ENCODE data around the gene SYT12.

SYT12 gene

GRCh38 chr11:67013511-67014045, 9.4 kb upstream of the SYT12 start:
- Histone ChIP-seq H3K27ac (replicated peaks; ENCODE audit: low read length) (no peak overlapping the region), H4K91ac (ENCODE audit: low read depth, low read length, poor library complexity) (no peak overlapping the region), H3K36me3 (replicated peaks in 1 of 2; ENCODE audit: control insufficient read depth in 2 of 2, insufficient read depth in 2 of 2, low read length in 2 of 2) (no peaks in the 10 kb centered on the region), H2BK5ac (ENCODE audit: low read length) (peak overlapping the region; percentile 42), H3K14ac (ENCODE audit: low read length) (no peak overlapping the region), H3K9me3 (replicated peaks in 1 of 2; ENCODE audit: control insufficient read depth in 2 of 2, insufficient read depth in 1 of 2, low read depth in 1 of 2, low read length in 2 of 2) (no peaks in the 10 kb centered on the region), H2BK120ac (ENCODE audit: low read depth, low read length) (no peak overlapping the region), H3K4me2 (ENCODE audit: insufficient read depth, low read length, poor library complexity, severe bottlenecking) (no peak overlapping the region), H3K23ac (ENCODE audit: low read depth, low read length, poor library complexity) (no peak overlapping the region), H3K18ac (ENCODE audit: low read length) (no peak overlapping the region), H3K27me3 (ENCODE audit: control insufficient read depth in 3 of 3, insufficient read depth in 3 of 3, low read depth in 1 of 3, low read length in 3 of 3) (no peaks in the 10 kb centered on the region), H2AK5ac (ENCODE audit: low read depth, low read length) (no peak overlapping the region), H3K9ac (ENCODE audit: low read depth, low read length, poor library complexity) (no peak overlapping the region), H3K4me3 (ENCODE audit: low read length in 2 of 2) (no peak overlapping the region), H3K79me1 (ENCODE audit: low read depth, low read length) (no peaks in the 10 kb centered on the region), H3K4ac (ENCODE audit: low read length) (no peak overlapping the region), H2BK12ac (ENCODE audit: low read length) (no peak overlapping the region), H4K8ac (ENCODE audit: low read depth, low read length) (no peak overlapping the region), H2AFZ (ENCODE audit: low read length) (no peak overlapping the region), H3K4me1 (ENCODE audit: control insufficient read depth in 2 of 2, insufficient read depth in 1 of 2, low read depth in 1 of 2, low read length in 2 of 2) (peaks cover 3 to 5% of the 10 kb centered on the region in 2 donors), H2BK15ac (ENCODE audit: low read length) (no peak overlapping the region)
- no CpG with 5 or more reads among the region's 11 CpGs for WGBS, 2 donors (ENCODE audit: extremely low coverage in 2 of 2, insufficient read length in 2 of 2, insufficient replicate concordance in 1 of 2)
- no peak for DNase-seq (ENCODE audit: low spot score)

GRCh38 chr11:67014343-67014742, 8.6 kb upstream of the SYT12 start:
- Histone ChIP-seq H4K91ac (ENCODE audit: low read depth, low read length, poor library complexity) (no peak overlapping the region), H3K4me2 (ENCODE audit: insufficient read depth, low read length, poor library complexity, severe bottlenecking) (no peak overlapping the region), H3K14ac (ENCODE audit: low read length) (no peak overlapping the region), H3K23ac (ENCODE audit: low read depth, low read length, poor library complexity) (no peak overlapping the region), H3K9ac (ENCODE audit: low read depth, low read length, poor library complexity) (no peak overlapping the region), H2BK12ac (ENCODE audit: low read length) (no peak overlapping the region), H3K27ac (replicated peaks; ENCODE audit: low read length) (no peak overlapping the region), H2BK5ac (ENCODE audit: low read length) (peak overlapping the region; percentile 8), H3K36me3 (replicated peaks in 1 of 2; ENCODE audit: control insufficient read depth in 2 of 2, insufficient read depth in 2 of 2, low read length in 2 of 2) (no peaks in the 10 kb centered on the region), H3K18ac (ENCODE audit: low read length) (peak overlapping the region; percentile 33), H3K4me3 (ENCODE audit: low read length in 2 of 2) (no peak overlapping the region), H3K4ac (ENCODE audit: low read length) (no peak overlapping the region), H4K8ac (ENCODE audit: low read depth, low read length) (no peak overlapping the region), H2BK120ac (ENCODE audit: low read depth, low read length) (no peak overlapping the region), H3K79me1 (ENCODE audit: low read depth, low read length) (no peaks in the 10 kb centered on the region), H3K27me3 (ENCODE audit: control insufficient read depth in 3 of 3, insufficient read depth in 3 of 3, low read depth in 1 of 3, low read length in 3 of 3) (no peaks in the 10 kb centered on the region), H3K4me1 (ENCODE audit: control insufficient read depth in 2 of 2, insufficient read depth in 1 of 2, low read depth in 1 of 2, low read length in 2 of 2) (peaks cover 3 to 5% of the 10 kb centered on the region in 2 donors), H3K9me3 (replicated peaks in 1 of 2; ENCODE audit: control insufficient read depth in 2 of 2, insufficient read depth in 1 of 2, low read depth in 1 of 2, low read length in 2 of 2) (no peaks in the 10 kb centered on the region), H2BK15ac (ENCODE audit: low read length) (no peak overlapping the region), H2AFZ (ENCODE audit: low read length) (no peak overlapping the region), H2AK5ac (ENCODE audit: low read depth, low read length) (peak overlapping the region; percentile 51)
- DNase-seq (ENCODE audit: low spot score), result no peak
- no CpG with 5 or more reads among the region's 7 CpGs for WGBS, 2 donors (ENCODE audit: extremely low coverage in 2 of 2, insufficient read length in 2 of 2, insufficient replicate concordance in 1 of 2)

- H3K14ac ChIP-seq (ENCODE audit: low read length), result peak overlapping the region; percentile 67
- H2BK5ac ChIP-seq (ENCODE audit: low read length), result peak overlapping the region; percentile 8
- H2BK15ac ChIP-seq (ENCODE audit: low read length), result no peak overlapping the region
- H2AFZ ChIP-seq (ENCODE audit: low read length), result peak overlapping the region; percentile 39
- H4K91ac ChIP-seq (ENCODE audit: low read depth, low read length, poor library complexity), result no peak overlapping the region
- H3K18ac ChIP-seq (ENCODE audit: low read length), result peak overlapping the region; percentile 77
- WGBS, 2 donors (ENCODE audit: extremely low coverage in 2 of 2, insufficient read length in 2 of 2, insufficient replicate concordance in 1 of 2), result no CpG with 5 or more reads among the region's 8 CpGs
- H3K9me3 ChIP-seq (replicated peaks in 1 of 2; ENCODE audit: control insufficient read depth in 2 of 2, insufficient read depth in 1 of 2, low read depth in 1 of 2, low read length in 2 of 2), result no peaks in the 10 kb centered on the region
- peak overlapping the region; percentile 86 for H2AK5ac ChIP-seq (ENCODE audit: low read depth, low read length)
- no peak overlapping the region for H3K4me2 ChIP-seq (ENCODE audit: insufficient read depth, low read length, poor library complexity, severe bottlenecking)
- no peaks in the 10 kb centered on the region for H3K79me1 ChIP-seq (ENCODE audit: low read depth, low read length)
- no peak overlapping the region for H3K9ac ChIP-seq (ENCODE audit: low read depth, low read length, poor library complexity)
- H2BK12ac ChIP-seq (ENCODE audit: low read length), result no peak overlapping the region
- H3K36me3 ChIP-seq (replicated peaks in 1 of 2; ENCODE audit: control insufficient read depth in 2 of 2, insufficient read depth in 2 of 2, low read length in 2 of 2), result no peaks in the 10 kb centered on the region
- H3K27me3 ChIP-seq (ENCODE audit: control insufficient read depth in 3 of 3, insufficient read depth in 3 of 3, low read depth in 1 of 3, low read length in 3 of 3), result peaks cover 0 to 2% (median 0%) of the 10 kb centered on the region in 3 experiments
- H2BK120ac ChIP-seq (ENCODE audit: low read depth, low read length), result no peak overlapping the region
- DNase-seq (ENCODE audit: low spot score), result no peak
- no peak overlapping the region for H4K8ac ChIP-seq (ENCODE audit: low read depth, low read length)
- peaks cover 3 to 5% of the 10 kb centered on the region in 2 donors for H3K4me1 ChIP-seq (ENCODE audit: control insufficient read depth in 2 of 2, insufficient read depth in 1 of 2, low read depth in 1 of 2, low read length in 2 of 2)
- no peak overlapping the region for H3K23ac ChIP-seq (ENCODE audit: low read depth, low read length, poor library complexity)
- peak overlapping the region; percentile 93 for H3K4ac ChIP-seq (ENCODE audit: low read length)
- H3K4me3 ChIP-seq (ENCODE audit: low read length in 2 of 2), result peak overlapping the region in 1 of 2 donors; percentile 25
- no peak overlapping the region for H3K27ac ChIP-seq (replicated peaks; ENCODE audit: low read length)
These were observed 7.9 kb upstream of the SYT12 start for GRCh38 chr11:67015048-67015447.

DNA sequence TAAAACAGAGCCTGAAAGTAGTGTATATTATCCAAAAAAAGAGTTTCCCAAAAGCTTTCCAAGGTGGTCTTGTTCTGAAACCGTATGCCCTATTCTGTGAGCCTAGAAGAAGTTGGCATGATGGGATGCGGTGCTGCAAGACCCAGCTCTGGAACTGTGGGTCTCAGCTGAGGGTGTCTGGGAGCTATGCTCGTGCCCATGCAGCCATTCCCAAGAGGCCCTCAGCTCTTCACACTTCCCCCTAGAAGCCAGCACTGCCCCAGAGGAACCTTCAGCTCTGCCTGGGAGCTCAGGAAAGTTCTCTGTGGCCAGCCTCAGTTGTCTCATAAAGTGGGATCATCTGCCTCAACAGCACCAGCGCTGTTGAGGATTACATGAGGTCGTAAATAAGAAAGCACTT, 6.4 kb upstream of the SYT12 start:
- no peak overlapping the region for H2BK120ac ChIP-seq (ENCODE audit: low read depth, low read length)
- no peak overlapping the region for H3K4ac ChIP-seq (ENCODE audit: low read length)
- H3K18ac ChIP-seq (ENCODE audit: low read length), result no peak overlapping the region
- no peak overlapping the region for H4K8ac ChIP-seq (ENCODE audit: low read depth, low read length)
- H2BK12ac ChIP-seq (ENCODE audit: low read length), result no peak overlapping the region
- no peak overlapping the region for H4K91ac ChIP-seq (ENCODE audit: low read depth, low read length, poor library complexity)
- peaks cover 0 to 14% (median 0%) of the 10 kb centered on the region in 3 experiments for H3K27me3 ChIP-seq (ENCODE audit: control insufficient read depth in 3 of 3, insufficient read depth in 3 of 3, low read depth in 1 of 3, low read length in 3 of 3)
- no peak overlapping the region for H3K4me3 ChIP-seq (ENCODE audit: low read length in 2 of 2)
- peaks cover 3 to 5% of the 10 kb centered on the region in 2 donors for H3K4me1 ChIP-seq (ENCODE audit: control insufficient read depth in 2 of 2, insufficient read depth in 1 of 2, low read depth in 1 of 2, low read length in 2 of 2)
- DNase-seq (ENCODE audit: low spot score), result no peak
- no peaks in the 10 kb centered on the region for H3K36me3 ChIP-seq (replicated peaks in 1 of 2; ENCODE audit: control insufficient read depth in 2 of 2, insufficient read depth in 2 of 2, low read length in 2 of 2)
- no peak overlapping the region for H3K4me2 ChIP-seq (ENCODE audit: insufficient read depth, low read length, poor library complexity, severe bottlenecking)
- no peak overlapping the region for H3K23ac ChIP-seq (ENCODE audit: low read depth, low read length, poor library complexity)
- H3K79me1 ChIP-seq (ENCODE audit: low read depth, low read length), result no peaks in the 10 kb centered on the region
- H2BK15ac ChIP-seq (ENCODE audit: low read length), result no peak overlapping the region
- H3K9ac ChIP-seq (ENCODE audit: low read depth, low read length, poor library complexity), result no peak overlapping the region
- no peak overlapping the region for H3K27ac ChIP-seq (replicated peaks; ENCODE audit: low read length)
- no peak overlapping the region for H2BK5ac ChIP-seq (ENCODE audit: low read length)
- H3K9me3 ChIP-seq (replicated peaks in 1 of 2; ENCODE audit: control insufficient read depth in 2 of 2, insufficient read depth in 1 of 2, low read depth in 1 of 2, low read length in 2 of 2), result no peaks in the 10 kb centered on the region
- no CpG with 5 or more reads among the region's 5 CpGs for WGBS, 2 donors (ENCODE audit: extremely low coverage in 2 of 2, insufficient read length in 2 of 2, insufficient replicate concordance in 1 of 2)
- H2AFZ ChIP-seq (ENCODE audit: low read length), result no peak overlapping the region
- no peak overlapping the region for H2AK5ac ChIP-seq (ENCODE audit: low read depth, low read length)
- H3K14ac ChIP-seq (ENCODE audit: low read length), result no peak overlapping the region
